Endodermal cell (in vitro differentiated cells): ENCODE data around the gene CLIC3. TPM values are rescaled to one million over a fixed set of nuclear protein-coding genes. Genes with fewer than 3 reads are reported as not detected.

ENCODE experiments used
- DNase-seq: peaks from one replicate; pipeline ENCODE4 v3.0.0-alpha.2; 2017
- H3K27ac ChIP-seq: 2 replicates; pipeline ENCODE4 v1.5.1; 2013; ENCODE audit warnings: mild to moderate bottlenecking, low read depth, low read length, moderate library complexity
- H3K27me3 ChIP-seq: 2 replicates; pipeline ENCODE4 v1.6.1; 2013; ENCODE audit warnings: mild to moderate bottlenecking, low read length, moderate library complexity; ENCODE audit not compliant: insufficient read depth, control insufficient read depth, poor library complexity, severe bottlenecking
- H3K36me3 ChIP-seq: 2 replicates; pipeline ENCODE4 v1.7.0; 2013; ENCODE audit warnings: mild to moderate bottlenecking, low read length, moderate library complexity; ENCODE audit not compliant: control insufficient read depth, insufficient read depth
- H3K4me1 ChIP-seq: one replicate; pipeline ENCODE4 v1.7.0; 2013; ENCODE audit warnings: low read length; ENCODE audit not compliant: control insufficient read depth, insufficient read depth
- H3K4me3 ChIP-seq: 2 replicates; pipeline ENCODE4 v1.5.1; 2013; ENCODE audit warnings: mild to moderate bottlenecking, low read length, moderate library complexity
- H3K9ac ChIP-seq: 2 replicates; pipeline ENCODE4 v1.6.1; 2013; ENCODE audit warnings: mild to moderate bottlenecking, low read length, moderate library complexity; ENCODE audit not compliant: poor library complexity, severe bottlenecking; ENCODE audit errors: extremely low read depth
- H3K9me3 ChIP-seq: 2 replicates; pipeline ENCODE4 v1.6.1; 2013; ENCODE audit warnings: mild to moderate bottlenecking, low read length, moderate library complexity; ENCODE audit not compliant: control insufficient read depth
- H3K27ac Mint-ChIP-seq: 2 replicates; pipeline ENCODE4 v1.8.0; 2020; ENCODE audit warnings: mixed read lengths
- H3K27me3 Mint-ChIP-seq: 2 replicates; pipeline ENCODE4 v1.8.0; 2021; ENCODE audit warnings: mild to moderate bottlenecking, mixed read lengths; ENCODE audit not compliant: insufficient read depth
- H3K36me3 Mint-ChIP-seq: 2 replicates; pipeline ENCODE4 v1.8.0; 2020; ENCODE audit warnings: low read depth, mixed read lengths
- H3K4me1 Mint-ChIP-seq: 2 replicates; pipeline ENCODE4 v1.8.0; 2020; ENCODE audit warnings: mixed read lengths
- H3K4me3 Mint-ChIP-seq: 2 replicates; pipeline ENCODE4 v1.8.0; 2020; ENCODE audit warnings: mild to moderate bottlenecking, moderate library complexity, mixed read lengths
- H3K9me3 Mint-ChIP-seq: 2 replicates; pipeline ENCODE4 v1.8.0; 2020; ENCODE audit warnings: mild to moderate bottlenecking, mixed read lengths
- WGBS, 2 experiments: methylation state at CpG; one replicate each; pipeline versions ENCODE4 v1.1.5 to v1.1.7; 2013; ENCODE audit warnings: missing lambda C conversion rate in 2 of 2, mixed read lengths in 1 of 2; ENCODE audit not compliant: insufficient coverage in 1 of 2, insufficient read length in 1 of 2; 5-methylcytosine and 5-hydroxymethylcytosine counted together
- total RNA-seq, 2 donors: library from RNA; stranded (reverse); fragmentation: NEBNext Ultra II Directional in 1 of 2; extraction: Animal tissue kit (Norgen Biotek cat#: 25700) in 1 of 2; gene quantifications; 2 replicates in 1 of 2; 3 replicates in 1 of 2; pipeline ENCODE4 v1.2.1, GENCODE V29; 2021
- TF ChIP-seq, protein P1 (sequence below): fragments of 200-600 bp; sonication (generic); conservative IDR thresholded peaks from 2 replicates; pipeline ENCODE4 v1.5.0; 2021; ENCODE audit warnings: antibody characterized with exemption, mild to moderate bottlenecking

CLIC3 gene
- total RNA-seq, 2 donors from 2014 or later, result 0.46 TPM; not detected in 1

DNA sequence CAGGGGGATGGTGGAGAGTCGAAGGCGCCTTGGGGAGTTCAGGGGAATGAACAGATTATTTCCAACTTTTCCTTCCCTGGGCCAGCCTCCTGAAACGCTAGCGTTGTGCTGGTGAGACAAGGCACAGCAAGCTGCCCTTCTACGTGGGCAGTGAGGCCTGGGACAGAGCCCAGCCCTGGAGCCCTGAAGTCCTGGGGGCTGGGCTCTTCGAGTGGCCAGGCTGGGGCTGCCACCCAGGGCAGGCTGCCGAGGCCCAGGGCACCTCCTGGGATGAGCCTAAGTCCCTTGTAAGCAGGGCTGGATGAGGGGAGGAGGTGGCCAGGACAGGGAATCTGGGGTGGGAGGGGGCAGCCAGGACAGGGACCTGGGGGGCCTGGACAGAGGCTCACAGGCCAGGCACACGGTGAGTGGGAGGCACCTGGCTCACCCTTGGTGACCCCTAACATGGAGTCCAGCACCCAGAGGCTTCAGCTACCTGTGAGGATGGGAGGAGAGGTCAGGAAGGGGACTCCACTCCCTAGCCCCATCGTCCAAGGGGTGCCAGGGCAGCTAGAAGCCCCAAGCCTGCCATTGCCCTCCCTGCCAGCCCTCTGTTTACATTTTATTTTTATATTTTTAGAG is 45.6 kb downstream of the CLIC3 start:
- no peaks in the 10 kb centered on the region for H3K36me3 ChIP-seq
- H3K4me3 Mint-ChIP-seq, result peak overlapping the region; percentile 73
- H3K27ac Mint-ChIP-seq, result peak overlapping the region; percentile 95
- no peaks in the 10 kb centered on the region for H3K9me3 ChIP-seq
- H3K36me3 Mint-ChIP-seq, result no peaks in the 10 kb centered on the region
- peak overlapping the region; percentile 38 for H3K9ac ChIP-seq
- H3K27me3 Mint-ChIP-seq, result no peaks in the 10 kb centered on the region
- WGBS, 2 experiments, result 45 to 73% methylated on average over 4 to 9 of the region's 9 CpGs
- H3K4me3 ChIP-seq, result peak overlapping the region; percentile 76
- peaks cover 3% of the 10 kb centered on the region for H3K4me1 ChIP-seq
- peaks cover 8% of the 10 kb centered on the region for H3K4me1 Mint-ChIP-seq
- H3K27ac ChIP-seq, result peak overlapping the region; percentile 57
- no peak for DNase-seq
- H3K9me3 Mint-ChIP-seq, result no peaks in the 10 kb centered on the region
- no peaks in the 10 kb centered on the region for H3K27me3 ChIP-seq
- TF ChIP-seq, protein P1, sequence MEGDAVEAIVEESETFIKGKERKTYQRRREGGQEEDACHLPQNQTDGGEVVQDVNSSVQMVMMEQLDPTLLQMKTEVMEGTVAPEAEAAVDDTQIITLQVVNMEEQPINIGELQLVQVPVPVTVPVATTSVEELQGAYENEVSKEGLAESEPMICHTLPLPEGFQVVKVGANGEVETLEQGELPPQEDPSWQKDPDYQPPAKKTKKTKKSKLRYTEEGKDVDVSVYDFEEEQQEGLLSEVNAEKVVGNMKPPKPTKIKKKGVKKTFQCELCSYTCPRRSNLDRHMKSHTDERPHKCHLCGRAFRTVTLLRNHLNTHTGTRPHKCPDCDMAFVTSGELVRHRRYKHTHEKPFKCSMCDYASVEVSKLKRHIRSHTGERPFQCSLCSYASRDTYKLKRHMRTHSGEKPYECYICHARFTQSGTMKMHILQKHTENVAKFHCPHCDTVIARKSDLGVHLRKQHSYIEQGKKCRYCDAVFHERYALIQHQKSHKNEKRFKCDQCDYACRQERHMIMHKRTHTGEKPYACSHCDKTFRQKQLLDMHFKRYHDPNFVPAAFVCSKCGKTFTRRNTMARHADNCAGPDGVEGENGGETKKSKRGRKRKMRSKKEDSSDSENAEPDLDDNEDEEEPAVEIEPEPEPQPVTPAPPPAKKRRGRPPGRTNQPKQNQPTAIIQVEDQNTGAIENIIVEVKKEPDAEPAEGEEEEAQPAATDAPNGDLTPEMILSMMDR, result no peak

DNA sequence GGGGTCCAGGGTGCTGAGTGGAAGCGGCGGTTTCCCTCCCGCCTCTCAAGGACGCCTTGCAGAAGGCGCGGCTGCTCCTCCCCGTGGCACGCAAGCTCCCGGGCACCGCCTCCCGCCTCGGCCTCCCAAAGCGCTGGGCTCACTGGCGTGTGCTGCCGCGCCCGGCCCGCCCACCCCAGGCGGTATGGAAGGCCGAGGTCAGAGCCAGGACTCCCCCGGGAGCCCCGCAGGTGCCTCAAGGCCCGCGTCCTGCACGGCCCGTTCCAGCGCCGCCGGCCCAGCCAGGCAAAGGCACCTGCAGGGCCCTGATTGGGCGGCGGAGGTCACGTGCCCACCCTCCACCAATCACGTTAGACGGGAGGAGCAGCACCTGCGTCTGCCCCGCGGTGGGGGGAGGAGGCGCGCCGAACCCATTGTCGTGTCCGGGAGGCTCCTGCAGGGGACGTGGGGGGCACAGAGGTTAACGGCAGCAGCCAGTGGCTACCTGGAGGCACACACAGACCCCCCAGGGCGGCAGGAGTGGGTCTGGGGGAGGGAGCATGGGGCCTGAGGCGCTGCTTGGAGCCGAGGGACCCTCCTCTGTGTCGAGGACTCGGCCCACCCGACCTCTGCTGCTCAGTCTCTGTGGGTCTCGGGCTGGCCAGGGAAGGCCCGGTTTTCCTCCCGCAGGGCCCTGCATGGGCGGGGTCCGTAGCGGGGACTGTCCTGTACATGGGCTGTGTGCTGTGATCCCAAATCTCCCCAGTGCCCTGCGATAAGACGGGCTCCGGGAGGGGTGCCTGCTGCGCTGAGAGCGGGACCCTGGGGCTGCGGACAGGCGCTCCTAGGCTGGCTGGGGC is 46.3 kb downstream of the CLIC3 start:
- H3K36me3 Mint-ChIP-seq, result no peaks in the 10 kb centered on the region
- WGBS, 2 experiments, result 7 to 19% methylated on average over 23 to 63 of the region's 63 CpGs
- peaks cover 8% of the 10 kb centered on the region for H3K4me1 Mint-ChIP-seq
- H3K4me3 ChIP-seq, result peak overlapping the region; percentile 76
- TF ChIP-seq, protein P1, result peak; percentile 39
- DNase-seq, result peak; percentile 98
- H3K36me3 ChIP-seq, result no peaks in the 10 kb centered on the region
- H3K9me3 ChIP-seq, result no peaks in the 10 kb centered on the region
- H3K4me3 Mint-ChIP-seq, result peak overlapping the region; percentile 73
- peak overlapping the region; percentile 57 for H3K27ac ChIP-seq
- no peaks in the 10 kb centered on the region for H3K27me3 ChIP-seq
- H3K9ac ChIP-seq, result peak overlapping the region; percentile 38
- peaks cover 3% of the 10 kb centered on the region for H3K4me1 ChIP-seq
- no peaks in the 10 kb centered on the region for H3K27me3 Mint-ChIP-seq
- H3K9me3 Mint-ChIP-seq, result no peaks in the 10 kb centered on the region
- H3K27ac Mint-ChIP-seq, result peak overlapping the region; percentile 95

DNA sequence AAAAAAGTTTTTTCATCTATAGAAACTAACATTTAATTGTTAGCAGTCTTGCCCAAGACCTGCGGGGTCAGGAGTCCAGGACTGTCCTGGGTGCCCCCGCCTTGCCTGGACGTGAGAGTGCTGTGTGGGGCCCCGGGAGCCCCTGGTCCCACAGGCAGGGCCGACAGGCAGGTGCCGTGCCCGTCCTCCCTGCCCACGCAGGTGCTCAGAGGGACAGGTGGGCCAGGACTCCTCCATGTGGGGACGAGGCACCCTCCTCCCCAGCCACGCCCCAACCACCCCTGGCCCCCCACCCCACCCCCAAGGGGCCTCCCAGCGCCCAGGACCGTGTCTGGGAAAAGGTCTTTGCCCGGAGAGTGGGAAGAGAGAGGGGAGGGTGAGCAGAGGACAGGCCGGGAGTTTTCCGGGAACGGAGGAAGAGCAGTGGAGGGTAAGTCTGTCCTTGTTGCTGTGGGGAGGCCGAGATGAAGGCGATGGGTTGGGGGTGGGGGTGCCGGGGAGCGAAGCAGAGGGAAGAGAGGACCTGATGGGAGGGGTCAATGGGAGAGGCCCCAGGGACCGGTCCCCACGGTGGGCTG is 47.0 kb downstream of the CLIC3 start:
- no peaks in the 10 kb centered on the region for H3K9me3 ChIP-seq
- H3K4me3 ChIP-seq, result peak overlapping the region; percentile 76
- H3K27ac Mint-ChIP-seq, result no peak overlapping the region
- TF ChIP-seq, protein P1, result no peak
- peaks cover 8% of the 10 kb centered on the region for H3K4me1 Mint-ChIP-seq
- no peaks in the 10 kb centered on the region for H3K9me3 Mint-ChIP-seq
- no peak overlapping the region for H3K27ac ChIP-seq
- peak overlapping the region; percentile 73 for H3K4me3 Mint-ChIP-seq
- peaks cover 3% of the 10 kb centered on the region for H3K4me1 ChIP-seq
- H3K9ac ChIP-seq, result peak overlapping the region; percentile 6
- no peaks in the 10 kb centered on the region for H3K27me3 Mint-ChIP-seq
- DNase-seq, result no peak
- no peaks in the 10 kb centered on the region for H3K27me3 ChIP-seq
- 0 to 33% methylated on average over 3 to 20 of the region's 22 CpGs for WGBS, 2 experiments
- H3K36me3 ChIP-seq, result no peaks in the 10 kb centered on the region
- H3K36me3 Mint-ChIP-seq, result no peaks in the 10 kb centered on the region
